ENCODE data around the gene CACNA1D. TPM values are rescaled to one million over a fixed set of nuclear protein-coding genes. Genes with fewer than 3 reads are reported as not detected.

Gene CACNA1D
- total RNA-seq, 2 donors from 2014 or later: 9.9 to 20.4 TPM

DNA sequence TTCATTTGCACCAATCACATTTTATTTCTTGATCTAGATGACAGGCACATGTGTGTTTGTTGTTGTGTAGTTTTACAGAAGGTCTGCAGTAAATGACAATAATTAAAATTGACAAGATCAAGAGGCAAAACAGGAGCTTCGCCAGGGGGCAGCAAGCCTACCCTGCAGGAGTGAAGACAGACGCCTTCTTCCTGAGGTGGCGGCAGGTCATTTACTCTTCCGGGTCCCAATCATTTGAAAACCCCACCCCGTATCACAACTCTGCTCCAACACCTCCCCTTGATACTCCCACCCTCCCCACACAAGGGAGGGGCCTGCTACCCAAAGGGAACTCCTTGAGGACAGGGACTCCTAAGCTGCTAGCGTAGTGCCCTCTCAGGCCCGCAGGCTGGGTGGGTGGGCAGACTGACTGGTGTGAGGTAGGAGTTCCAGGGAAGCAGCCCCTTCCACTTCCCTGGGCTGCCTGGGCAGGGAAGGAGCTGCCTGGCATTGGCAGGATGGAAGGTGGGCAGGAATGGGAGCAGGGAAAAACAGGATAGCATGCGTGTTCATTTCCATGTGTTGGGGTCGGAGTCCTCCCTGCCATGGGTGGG lies 338.7 kb downstream of the CACNA1D start:
- Histone ChIP-seq H3K9me3 (no peaks in the 10 kb centered on the region), H3K36me3 (replicated peaks in 1 of 2; ENCODE audit: insufficient read depth in 1 of 2, low read depth in 2 of 2) (peaks cover 0 to 3% of the 10 kb centered on the region in 2 donors), H3K27ac (no peak overlapping the region), H3K4me1 (peaks cover 18% of the 10 kb centered on the region), H3K4me3 (no peak overlapping the region), H3K27me3 (no peaks in the 10 kb centered on the region)
- ATAC-seq: no peak
- peak in 1 of 4 donors; percentile 9 for DNase-seq
- TF ChIP-seq, protein P1, sequence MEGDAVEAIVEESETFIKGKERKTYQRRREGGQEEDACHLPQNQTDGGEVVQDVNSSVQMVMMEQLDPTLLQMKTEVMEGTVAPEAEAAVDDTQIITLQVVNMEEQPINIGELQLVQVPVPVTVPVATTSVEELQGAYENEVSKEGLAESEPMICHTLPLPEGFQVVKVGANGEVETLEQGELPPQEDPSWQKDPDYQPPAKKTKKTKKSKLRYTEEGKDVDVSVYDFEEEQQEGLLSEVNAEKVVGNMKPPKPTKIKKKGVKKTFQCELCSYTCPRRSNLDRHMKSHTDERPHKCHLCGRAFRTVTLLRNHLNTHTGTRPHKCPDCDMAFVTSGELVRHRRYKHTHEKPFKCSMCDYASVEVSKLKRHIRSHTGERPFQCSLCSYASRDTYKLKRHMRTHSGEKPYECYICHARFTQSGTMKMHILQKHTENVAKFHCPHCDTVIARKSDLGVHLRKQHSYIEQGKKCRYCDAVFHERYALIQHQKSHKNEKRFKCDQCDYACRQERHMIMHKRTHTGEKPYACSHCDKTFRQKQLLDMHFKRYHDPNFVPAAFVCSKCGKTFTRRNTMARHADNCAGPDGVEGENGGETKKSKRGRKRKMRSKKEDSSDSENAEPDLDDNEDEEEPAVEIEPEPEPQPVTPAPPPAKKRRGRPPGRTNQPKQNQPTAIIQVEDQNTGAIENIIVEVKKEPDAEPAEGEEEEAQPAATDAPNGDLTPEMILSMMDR (IDR thresholded peaks at IDR 0.05): no peak
- intact Hi-C loops (cut with DNase I): no loop called here
- 84% methylated on average over 9 of the region's 9 CpGs for WGBS, 2 donors

DNA sequence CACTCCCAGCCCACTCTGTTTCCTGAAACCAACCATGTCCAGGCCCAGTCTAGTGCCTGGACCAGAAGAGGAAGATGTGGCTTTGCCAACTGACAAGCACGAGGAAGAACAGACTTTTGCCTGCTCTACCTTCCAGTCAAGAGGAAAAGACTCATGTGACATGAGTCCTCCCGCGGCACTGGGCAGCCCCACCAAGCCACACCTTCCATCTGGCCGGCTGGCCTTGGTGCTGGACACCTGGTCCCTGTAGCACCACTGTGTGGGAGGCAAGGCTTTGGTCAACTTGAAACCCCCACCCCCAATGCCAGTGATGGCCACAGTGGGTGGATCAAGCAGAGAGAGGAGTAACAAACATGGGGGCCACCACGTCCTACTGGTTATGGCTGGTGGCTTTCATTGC lies 339.3 kb downstream of the CACNA1D start:
- H3K4me1 ChIP-seq: peaks cover 18% of the 10 kb centered on the region
- 83 to 88% methylated on average over 5 of the region's 5 CpGs for WGBS, 2 donors
- no peak overlapping the region for H3K27ac ChIP-seq
- intact Hi-C loops (cut with DNase I): no loop called here
- H3K4me3 ChIP-seq: no peak overlapping the region
- no peaks in the 10 kb centered on the region for H3K27me3 ChIP-seq
- no peaks in the 10 kb centered on the region for H3K9me3 ChIP-seq
- no peak for TF ChIP-seq POLR2A (IDR thresholded peaks at IDR 0.05)
- TF ChIP-seq, protein P1 (IDR thresholded peaks at IDR 0.05): no peak
- H3K36me3 ChIP-seq (replicated peaks in 1 of 2; ENCODE audit: insufficient read depth in 1 of 2, low read depth in 2 of 2): peaks cover 0 to 3% of the 10 kb centered on the region in 2 donors
- ATAC-seq (no peak), DNase-seq (peak in 1 of 4 donors; percentile 8)

DNA sequence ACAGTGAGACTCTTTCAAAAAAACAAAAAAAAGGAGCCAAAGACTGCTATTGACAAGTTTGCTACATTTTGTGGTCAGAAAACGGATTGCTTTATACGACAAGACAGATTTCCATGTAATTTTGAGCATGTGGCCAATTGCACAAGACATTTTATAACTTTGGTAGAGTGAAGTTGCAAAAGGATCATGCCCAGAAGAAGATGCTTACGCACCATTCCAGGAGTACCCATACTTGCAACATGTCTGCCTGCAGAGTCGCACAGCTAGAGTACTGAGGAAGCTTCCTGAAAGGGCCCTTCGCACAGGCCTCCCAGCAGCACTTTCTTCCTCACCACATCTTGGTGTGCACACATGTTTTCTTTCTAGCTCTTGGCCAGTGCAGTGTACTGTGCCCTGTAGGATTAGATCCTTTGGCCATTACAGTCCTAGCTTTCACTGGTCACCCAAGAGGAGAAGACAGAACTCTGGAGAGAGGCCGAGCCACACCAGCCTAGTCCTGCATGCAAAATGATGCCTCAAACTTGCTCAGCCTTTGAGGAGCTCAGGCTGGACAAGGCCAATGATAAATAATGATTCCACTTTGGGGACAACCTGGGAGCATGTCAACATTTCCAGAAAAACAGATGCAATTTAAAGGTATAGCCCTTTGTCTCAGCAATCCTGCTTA lies 340.2 kb downstream of the CACNA1D start:
- ATAC-seq: no peak
- no peak for DNase-seq
- no peaks in the 10 kb centered on the region for H3K27me3 ChIP-seq
- peaks cover 18% of the 10 kb centered on the region for H3K4me1 ChIP-seq
- H3K36me3 ChIP-seq (replicated peaks in 1 of 2; ENCODE audit: insufficient read depth in 1 of 2, low read depth in 2 of 2): peaks cover 0 to 3% of the 10 kb centered on the region in 2 donors
- 87 to 92% methylated on average over 6 of the region's 6 CpGs for WGBS, 2 donors
- H3K9me3 ChIP-seq: no peaks in the 10 kb centered on the region
- intact Hi-C loops (cut with DNase I): no loop called here
- H3K4me3 ChIP-seq: no peak overlapping the region
- TF ChIP-seq, protein P1 (IDR thresholded peaks at IDR 0.05): no peak
- TF ChIP-seq POLR2A (IDR thresholded peaks at IDR 0.05): no peak
- H3K27ac ChIP-seq: no peak overlapping the region

DNA sequence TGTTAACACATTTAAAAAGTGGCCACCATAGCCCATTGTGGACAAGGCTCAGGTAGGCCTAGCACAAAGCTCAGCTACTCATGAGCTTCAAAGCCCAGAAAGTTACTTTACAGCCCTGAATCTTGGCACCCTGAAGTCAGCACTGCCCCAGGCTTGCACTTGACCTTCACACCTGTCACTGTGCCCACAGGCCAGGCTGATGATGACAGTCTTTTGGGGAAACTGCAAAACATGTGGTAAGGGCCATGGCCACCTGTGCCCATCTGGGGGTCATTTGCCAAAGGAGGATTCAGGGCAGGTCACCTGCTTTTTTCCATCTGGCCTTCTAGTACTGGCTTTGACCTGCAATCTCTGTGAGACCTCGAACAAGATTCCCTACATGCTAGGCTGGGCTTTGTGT lies 340.8 kb downstream of the CACNA1D start:
- Histone ChIP-seq H3K27me3 (no peaks in the 10 kb centered on the region), H3K9me3 (no peaks in the 10 kb centered on the region), H3K4me1 (peaks cover 18% of the 10 kb centered on the region), H3K4me3 (no peak overlapping the region), H3K27ac (no peak overlapping the region), H3K36me3 (replicated peaks in 1 of 2; ENCODE audit: insufficient read depth in 1 of 2, low read depth in 2 of 2) (peaks cover 0 to 3% of the 10 kb centered on the region in 2 donors)
- WGBS, 2 donors: 30% methylated on average over 1 of the region's 1 CpG
- no peak for ATAC-seq
- TF ChIP-seq, protein P1 (IDR thresholded peaks at IDR 0.05): no peak
- TF ChIP-seq POLR2A (IDR thresholded peaks at IDR 0.05): no peak
- intact Hi-C loops (cut with DNase I): no loop called here
- peak in 1 of 4 donors; percentile 38 for DNase-seq

Measured in body of pancreas (tissue), 4 donors.